D721Med (cell line): Measurements from ENCODE around the gene NF1.

Experiments
- DNase-seq: peaks from one replicate; pipeline ENCODE4 v3.0.0; 2011; ENCODE audit warnings: low spot score; ENCODE audit not compliant: insufficient read length
- FAIRE-seq: peaks from 2 replicates; lab custom pipeline; 2011; peaks lifted over from hg19 to GRCh38; lab: Jason Lieb, UNC
- CTCF ChIP-seq: IDR thresholded peaks from 2 replicates; pipeline ENCODE4 v1.5.1; 2012; ENCODE audit warnings: mild to moderate bottlenecking, control low read depth; ENCODE audit not compliant: insufficient read depth; ENCODE audit errors: missing control alignments

The NF1 gene

GRCh38 chr17:31424944-31425281, 330.1 kb downstream of the NF1 start:
- DNase-seq (no peak), FAIRE-seq (no peak)
- no peak for TF ChIP-seq CTCF

GRCh38 chr17:31425282-31426040, 330.7 kb downstream of the NF1 start:
- FAIRE-seq (peak; percentile 96), DNase-seq (peak; percentile 65)

More at GRCh38 chr17:31425282-31426040, 330.7 kb downstream of the NF1 start:
- TF ChIP-seq CTCF = no peak
